ENCODE measurements around the gene ZNF234.
"Not testable (repeated sequence)": the region's sequence is repeated elsewhere in the genome, so short reads cannot be mapped to it uniquely, and the experiment has no call there.

Gene ZNF234

DNA sequence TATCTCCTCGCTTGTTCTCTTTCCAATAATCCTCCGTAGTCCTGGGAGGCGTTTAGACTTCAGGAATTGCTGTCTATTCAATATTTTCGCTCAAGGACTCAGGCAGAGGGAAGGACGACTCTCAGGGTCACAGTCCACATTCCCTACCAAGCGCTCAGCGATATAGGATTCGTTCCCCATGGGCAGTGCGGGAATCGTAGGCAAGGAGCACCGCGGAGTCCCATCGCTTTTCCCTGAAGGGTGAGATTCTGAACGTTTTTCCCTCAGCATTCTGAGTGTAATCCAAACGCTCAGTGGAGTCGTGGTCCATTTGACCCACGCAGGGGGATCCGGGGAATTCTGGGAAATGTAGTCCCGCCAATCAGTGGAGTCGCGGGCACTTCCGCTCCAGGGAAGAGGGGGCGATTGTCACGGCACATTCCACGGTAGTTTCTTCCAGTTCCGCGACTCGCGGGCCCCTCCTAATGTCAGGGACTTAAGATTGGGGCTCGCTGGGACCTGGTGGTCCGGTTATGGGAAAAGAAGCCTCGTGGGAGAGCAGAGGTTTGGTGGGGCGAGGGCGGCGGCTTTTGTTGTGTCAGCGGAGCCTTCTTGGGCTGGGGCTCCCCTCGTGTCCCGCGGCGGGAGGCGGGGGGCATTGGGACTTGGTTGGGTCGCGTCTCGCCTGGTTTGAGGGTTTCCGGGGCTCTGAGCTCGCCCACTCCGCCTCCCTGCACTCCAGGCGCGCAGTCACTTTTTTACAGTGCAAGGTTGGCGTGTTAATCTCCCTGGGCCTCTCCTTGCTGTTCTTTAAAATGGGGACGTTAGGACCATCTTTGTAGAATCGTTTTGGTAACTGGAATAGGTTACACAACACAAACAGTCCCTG, at the start of gene ZNF234:
Gene ZNF234, plus strand, starts transcription at position 364 of the 868 bp plus-strand sequence. CDS start 3,079 bp downstream, outside the sequence.
- DNase-seq: peak in 57 of 58 donors; percentile 22 to 92 (median 81)

DNA sequence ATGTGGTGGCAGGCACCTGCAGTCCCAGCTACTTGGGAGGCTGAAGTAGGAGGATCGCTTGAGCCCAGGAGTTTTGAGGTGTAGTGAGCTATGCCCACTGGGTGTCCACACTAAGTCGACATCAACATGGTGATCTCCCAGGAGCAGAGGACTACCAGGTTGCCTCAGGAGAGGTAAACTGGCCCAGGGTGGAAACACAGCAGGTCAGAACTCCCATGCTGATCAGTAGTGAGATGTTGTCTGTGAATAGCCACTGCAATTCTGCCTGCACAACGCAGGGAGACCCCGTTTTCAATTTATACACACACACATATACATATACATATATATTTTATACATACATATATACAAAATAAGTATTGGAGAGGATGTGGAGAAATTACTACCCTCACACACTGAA, 49.2 kb upstream of the ZNF234 start:
- no peak for DNase-seq

DNA sequence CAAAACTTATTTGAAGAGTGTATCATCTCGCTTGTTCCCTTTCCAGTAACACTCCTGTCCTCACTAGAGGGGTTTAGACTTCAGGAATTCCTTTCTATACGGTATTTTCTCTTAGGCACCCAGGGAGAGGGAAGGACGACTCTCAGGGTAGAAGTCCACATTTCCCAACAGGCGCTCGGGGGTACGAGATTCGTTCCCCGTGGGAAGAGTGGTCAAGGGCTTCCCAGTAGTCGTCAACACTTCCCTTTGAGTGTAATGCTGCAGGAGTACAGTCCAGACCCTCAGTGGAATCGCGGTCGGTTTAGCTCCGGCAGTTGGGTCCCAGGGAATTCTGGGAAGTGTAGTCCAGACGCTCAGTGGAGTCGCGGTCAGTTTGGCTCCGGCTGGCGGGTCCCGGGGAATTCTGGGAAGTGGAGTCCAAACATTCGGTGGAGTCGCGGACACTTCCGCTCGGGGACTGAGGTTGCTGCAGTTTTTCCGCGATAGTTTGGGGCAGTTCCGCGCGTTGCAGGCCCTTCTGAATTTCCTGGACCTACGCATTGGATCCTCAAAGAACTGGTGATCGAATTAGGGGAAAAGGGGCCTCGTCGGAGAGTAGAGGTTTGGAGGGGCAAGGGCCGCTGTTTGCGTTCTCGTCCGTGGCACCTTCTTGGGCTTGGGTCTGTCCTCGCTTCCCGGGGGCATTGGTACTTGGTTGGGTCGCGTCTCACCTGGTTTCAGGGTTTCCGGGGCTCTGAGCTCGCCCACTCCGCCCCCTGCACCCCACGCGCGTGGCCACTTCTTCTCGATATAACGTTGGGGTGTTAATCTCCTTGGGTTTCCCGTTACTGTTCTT, 47.2 kb upstream of the ZNF234 start, which contains the start of gene ZNF224:
Gene ZNF224, plus strand, starts transcription at position 431 of the 835 bp plus-strand sequence. CDS start 3,513 bp downstream, outside the sequence.
- DNase-seq: peak in 57 of 58 donors; percentile 48 to 96 (median 89)

DNA sequence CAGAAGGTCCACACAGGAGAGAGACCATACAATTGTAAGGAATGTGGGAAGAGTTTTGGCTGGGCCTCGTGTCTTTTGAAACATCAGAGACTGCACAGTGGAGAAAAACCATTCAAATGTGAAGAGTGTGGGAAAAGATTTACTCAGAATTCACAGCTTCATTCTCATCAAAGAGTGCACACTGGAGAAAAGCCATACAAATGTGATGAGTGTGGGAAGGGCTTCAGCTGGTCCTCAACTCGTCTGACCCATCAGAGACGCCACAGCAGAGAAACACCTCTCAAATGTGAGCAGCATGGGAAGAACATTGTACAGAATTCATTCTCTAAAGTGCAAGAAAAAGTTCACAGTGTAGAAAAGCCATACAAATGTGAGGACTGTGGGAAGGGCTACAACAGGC, 33.6 kb upstream of the ZNF234 start:
- no peak for DNase-seq

DNA sequence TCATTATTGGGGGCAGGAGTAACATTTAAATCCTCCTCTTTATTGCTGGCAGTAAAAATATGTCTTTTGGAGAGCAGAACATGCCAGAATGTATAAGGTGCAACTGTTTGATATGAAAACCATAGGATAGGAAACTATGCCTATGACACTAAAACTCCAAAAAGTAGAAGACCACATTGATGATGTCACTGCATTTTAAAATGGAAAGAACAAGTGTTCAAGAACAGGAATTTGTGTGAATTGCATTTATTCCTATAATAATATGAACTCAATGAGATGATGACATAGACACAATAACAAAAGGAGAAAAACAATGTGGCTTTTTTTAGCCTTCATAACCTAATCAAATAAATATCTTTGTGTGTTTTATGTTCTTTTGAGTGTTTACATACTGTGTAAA, 31.9 kb upstream of the ZNF234 start:
- no peak for DNase-seq

DNA sequence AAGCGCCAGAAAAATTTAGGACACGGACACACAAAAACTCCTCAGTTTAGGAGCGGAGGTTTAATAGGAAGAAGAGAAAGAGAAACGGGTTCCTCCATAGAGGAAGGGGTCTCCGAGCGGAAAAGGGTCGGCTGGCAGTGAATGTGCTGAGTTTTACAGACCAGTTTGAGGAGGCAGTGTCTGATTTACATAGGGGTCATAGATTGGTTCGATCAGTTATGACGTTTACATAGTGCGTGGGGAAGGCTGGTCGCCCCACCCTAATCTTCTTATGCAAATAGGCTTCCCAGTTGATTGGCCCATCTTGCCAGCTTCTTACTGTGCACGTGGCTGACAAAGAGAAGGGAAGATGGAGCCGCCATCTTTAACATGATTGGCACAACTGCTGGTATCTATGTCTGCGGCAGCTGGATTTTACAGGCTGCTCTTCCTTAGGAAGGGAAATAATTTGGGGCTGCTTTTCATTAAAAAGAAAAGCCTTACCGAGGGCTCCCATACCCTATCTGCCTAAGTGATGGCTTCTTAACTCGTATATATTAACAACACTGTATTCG, 29.4 kb upstream of the ZNF234 start:
- peak in 8 of 58 donors; percentile 3 to 24 (median 7) for DNase-seq

DNA sequence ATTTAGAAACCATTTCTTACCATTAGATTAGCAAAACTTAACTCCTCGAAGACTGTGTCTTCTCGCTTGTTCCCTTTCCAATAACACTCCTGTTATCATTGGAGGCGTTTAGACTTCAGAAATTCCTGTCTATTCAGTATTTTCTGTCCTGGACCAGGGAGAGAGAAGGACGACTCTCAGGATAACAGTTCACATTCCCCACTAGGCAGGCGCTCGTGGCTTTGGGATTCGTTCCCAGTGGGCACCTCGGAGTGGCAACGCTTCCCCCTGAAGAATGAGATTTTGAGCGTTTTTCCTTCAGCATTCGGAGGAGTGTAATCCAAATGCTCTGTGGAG, 28.6 kb upstream of the ZNF234 start:
- DNase-seq: no peak

DNA sequence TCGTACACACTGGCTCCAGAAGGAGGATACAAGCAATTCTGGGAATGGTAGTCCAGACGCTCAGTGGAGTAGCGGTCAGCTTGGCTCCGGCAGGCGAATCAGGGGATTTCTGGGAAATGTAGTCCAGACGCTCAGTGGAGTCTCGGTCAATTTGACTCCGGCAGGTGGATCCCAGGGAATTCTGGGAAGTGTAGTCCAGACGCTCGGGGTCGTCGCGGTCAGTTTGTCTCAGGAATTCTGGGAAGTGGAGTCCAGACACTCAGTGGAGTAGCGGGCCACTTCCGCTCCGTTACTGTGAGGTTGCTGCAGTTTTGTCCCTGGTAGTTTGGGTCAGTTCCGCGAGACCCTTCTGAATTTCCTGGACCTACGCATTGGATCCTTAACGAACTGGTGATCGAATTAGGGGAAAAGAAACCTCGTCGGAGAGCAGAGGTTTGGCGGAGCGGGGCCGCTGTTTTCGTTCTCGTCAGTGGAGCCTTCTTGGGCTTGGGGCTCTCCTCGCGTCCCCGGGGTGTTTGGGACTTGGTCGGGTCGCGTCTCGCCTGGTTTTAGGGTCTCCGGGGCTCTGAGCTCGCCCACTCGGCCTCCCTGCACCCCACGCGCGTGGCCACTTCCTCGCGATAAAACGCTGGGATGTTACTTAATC, 28.1 kb upstream of the ZNF234 start, which contains the start of gene ZNF225:
Gene ZNF225, plus strand, starts transcription at position 262 of the 646 bp plus-strand sequence. CDS start 2,429 bp downstream, outside the sequence.
- peak in 57 of 58 donors; percentile 68 to 100 (median 97) for DNase-seq

DNA sequence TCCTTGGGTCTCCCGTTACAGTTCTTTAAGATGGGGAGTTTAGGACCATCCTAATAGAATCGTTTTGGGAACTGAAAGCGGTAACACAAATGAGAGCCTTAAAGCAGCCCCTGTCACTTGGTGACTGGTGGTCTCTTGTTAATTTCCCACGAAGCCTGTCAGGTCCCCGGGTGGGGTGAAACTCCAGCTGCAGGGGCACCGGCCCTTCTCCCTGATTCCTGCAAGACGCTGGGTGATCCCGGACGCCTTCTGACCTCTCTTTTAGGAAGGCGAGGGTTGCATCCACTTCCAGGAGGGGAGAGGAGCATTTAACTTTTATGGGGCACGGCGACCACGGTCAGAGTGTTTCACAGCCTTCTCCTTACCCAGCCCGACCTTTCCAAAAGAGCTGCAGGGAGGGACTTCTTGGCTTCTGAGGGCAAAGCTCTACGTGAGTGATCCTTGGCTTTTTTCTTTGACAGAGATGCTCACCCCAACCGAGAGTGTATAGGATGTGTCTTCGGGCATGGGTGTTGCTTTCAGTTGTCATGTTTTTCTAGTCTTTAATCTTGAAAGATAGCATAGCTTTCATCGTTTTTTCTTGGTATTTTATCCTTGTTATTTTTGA, 27.5 kb upstream of the ZNF234 start:
- peak in 6 of 58 donors; percentile 4 to 42 (median 13) for DNase-seq

DNA sequence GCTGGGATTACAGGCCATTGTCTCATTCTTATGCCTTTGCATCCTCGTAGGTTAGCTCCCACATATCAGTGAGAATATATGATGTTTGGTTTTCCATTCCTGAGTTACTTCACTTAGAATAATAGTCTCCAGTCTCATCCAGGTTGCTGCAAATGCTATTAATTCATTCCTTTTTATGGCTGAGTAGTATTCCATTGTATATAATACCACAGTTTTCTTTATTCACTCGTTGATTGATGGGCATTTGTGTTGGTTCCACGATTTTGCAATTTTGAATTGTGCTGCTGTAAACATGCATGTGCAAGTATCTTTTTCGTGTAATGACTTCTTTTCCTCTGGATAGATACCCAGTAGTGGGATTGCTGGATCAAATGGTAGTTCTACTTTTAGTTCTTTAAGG, 20.2 kb upstream of the ZNF234 start:
- not testable (repeated sequence) for DNase-seq

DNA sequence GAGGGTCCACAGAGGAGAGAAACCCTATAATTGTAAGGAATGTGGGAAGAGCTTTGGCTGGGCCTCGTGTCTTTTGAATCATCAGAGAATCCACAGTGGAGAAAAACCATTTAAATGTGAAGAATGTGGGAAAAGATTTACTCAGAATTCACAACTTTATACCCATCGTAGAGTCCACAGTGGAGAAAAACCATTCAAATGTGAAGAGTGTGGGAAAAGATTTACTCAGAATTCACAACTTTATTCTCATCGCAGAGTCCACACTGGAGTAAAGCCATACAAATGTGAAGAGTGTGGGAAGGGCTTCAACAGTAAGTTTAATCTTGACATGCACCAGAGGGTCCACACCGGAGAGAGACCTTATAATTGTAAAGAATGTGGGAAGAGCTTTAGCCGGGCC, 9.4 kb upstream of the ZNF234 start:
- DNase-seq: no peak

DNA sequence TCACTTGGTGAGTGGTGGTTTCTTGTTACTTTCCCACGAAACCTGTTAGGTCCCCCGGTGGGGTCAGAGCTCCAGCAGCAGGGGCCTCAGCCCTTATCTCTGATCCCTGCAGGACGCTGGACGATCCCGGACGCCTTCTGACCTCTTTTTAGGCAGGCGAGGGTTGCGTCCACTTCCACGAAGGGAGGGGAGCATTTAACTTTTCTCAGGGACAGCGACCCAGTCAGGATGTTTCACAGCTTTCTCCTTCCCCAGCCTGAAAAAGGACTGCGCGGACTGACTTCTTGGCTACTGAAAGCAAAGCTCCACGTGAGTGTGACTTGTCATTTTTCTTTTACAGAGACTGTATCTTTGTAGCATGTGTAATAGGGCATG, 692 bp downstream of the ZNF234 start:
- DNase-seq: peak in 8 of 58 donors; percentile 0 to 26 (median 10)

DNA sequence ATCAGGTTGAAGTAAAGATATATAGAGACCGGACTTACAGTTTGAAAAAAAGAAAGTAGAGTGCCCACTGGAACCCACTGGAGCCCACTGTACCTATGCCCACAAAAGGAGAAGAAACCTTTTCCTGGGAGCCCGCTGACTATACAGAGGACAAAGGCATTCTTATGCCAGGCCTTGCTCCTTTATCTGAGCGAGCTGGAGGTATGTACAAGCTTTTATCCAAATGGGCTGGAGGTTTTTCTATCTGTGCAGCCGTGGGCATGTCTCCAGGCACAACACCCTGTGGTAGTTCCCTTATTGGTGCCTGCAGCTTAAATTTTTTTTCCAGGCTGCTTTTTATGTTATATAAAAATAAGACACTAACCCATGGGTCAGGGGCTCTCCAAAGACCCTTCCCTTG, 8.4 kb downstream of the ZNF234 start:
- DNase-seq: no peak

DNA sequence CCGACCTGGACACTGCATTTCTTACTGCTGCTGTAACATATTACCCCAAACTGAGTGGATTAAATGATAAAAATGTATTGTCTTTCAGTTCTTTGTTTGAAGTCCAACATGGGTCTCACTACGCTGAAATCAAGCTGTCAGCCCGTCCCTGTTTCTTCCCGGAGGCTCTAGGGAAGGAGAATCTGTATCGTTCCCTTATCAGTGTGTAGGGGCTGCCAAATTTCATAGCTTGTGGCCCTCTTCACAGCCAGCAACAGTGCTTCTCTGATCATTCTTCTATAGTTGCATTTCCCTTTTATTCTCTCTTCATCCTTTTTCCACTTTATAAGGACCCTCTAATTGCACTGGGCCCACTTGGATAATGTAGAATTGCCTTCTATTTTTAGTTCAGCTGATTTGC, 10.1 kb downstream of the ZNF234 start:
- no peak for DNase-seq

DNA sequence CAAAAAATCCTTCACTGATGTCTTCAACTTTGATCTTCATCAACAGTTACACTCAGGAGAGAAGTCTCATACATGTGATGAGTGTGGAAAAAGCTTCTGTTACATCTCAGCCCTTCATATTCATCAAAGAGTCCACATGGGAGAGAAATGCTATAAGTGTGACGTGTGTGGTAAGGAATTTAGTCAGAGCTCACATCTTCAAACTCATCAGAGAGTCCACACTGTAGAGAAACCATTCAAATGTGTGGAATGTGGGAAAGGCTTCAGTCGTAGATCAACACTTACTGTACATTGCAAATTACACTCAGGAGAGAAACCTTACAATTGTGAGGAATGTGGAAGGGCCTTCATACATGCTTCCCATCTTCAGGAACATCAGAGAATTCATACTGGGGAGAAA, 15.1 kb downstream of the ZNF234 start:
- DNase-seq: no peak

DNA sequence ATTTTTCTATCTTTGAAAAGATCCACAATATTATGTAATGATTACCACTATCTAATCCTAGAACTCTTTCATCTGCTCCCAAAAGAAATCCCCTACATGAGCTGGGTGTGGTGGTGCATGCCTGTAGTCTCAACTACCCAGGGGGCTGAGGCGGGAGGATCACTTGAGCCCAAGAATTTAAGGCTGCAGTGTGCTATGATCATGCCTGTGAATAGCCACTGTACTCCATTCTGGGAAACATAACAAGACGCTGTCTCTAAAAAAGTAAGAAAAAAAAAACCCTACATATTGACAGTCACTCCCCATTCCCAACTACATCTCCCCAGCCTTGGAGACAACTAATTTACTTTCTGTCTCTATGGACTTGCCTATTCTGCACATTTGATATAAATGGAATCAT, 22.4 kb downstream of the ZNF234 start:
- DNase-seq: no peak

DNA sequence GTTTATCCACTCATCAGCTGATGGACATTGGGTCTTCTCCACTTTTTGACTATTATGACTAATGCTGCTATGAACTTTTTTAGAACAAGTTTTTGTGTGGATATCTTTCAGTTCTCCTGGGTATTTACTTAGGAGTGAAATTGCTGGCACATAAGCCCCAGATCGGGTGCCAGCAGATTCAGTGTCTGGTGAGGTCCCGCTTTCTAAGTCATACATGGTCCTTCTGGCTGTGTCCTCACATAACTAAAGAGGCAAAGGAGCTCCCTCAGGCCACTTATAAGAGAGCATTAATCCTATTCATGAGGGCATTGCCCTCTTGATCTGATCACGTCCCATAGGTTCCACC, 22.9 kb downstream of the ZNF234 start:
- DNase-seq: peak in 1 of 58 donors; percentile 28

DNA sequence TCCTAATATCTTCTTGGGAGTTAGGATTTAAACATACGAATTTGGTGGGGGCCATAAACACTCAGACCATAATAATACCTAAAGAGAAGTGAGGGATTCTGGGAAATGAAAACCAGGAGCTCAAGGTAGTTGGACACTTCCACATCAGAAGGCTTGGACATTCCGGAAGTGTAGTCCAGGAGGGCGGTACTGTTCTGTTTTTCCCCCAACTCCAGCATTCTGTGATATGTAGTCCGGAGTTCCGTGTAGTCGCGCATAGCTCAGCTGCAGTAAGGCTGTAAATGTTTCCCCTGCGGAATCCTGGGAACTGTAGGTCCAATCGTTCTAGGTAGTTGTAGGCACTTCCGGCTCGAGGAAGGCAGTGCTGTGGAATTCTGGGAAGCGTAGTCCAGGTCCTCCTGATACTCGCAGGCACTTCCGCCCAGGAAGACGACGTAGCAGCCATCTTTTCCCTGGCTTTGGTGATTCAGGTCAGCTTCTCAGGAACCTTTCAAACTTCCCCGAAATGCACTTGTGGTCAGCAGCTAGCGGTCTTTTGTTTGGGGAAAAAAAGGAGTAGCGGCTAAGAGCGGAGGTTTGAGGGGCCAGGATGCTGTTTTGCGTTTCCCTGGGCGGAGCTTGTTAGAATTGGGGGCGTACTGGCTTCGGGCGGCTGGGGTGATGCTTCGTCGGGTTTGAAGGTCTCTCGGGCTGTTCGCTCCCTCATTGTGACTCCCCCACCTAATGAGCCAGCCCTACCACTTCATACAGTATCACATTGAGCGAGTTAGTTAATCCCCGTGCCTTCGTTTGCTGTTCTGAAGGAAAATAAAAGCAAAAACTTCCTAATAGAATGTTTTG, 23.5 kb downstream of the ZNF234 start, which contains the start of gene ZNF226:
Gene ZNF226, plus strand, starts transcription at position 428 of the 840 bp plus-strand sequence. CDS start 4,981 bp downstream, outside the sequence.
- DNase-seq: peak in 57 of 58 donors; percentile 37 to 98 (median 92)

DNA sequence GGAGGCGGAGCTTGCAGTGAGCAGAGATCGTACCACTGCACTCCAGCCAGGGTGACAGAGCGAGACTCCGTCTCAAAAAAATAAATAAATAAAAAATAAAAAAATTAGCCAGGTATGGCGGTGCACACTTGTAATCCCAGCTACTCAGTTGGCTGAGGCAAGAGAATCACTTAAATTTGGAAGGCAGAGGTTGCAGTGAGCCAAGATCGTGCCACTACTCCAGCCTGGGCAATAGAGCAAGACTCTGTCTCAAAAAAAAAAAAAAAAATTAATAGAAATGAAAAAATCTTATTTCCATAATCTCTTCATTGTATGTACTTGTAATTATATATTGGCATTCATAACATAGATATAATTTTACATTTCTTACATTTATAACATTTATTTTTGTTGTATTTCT, 29.3 kb downstream of the ZNF234 start:
- DNase-seq: not testable (repeated sequence)

DNA sequence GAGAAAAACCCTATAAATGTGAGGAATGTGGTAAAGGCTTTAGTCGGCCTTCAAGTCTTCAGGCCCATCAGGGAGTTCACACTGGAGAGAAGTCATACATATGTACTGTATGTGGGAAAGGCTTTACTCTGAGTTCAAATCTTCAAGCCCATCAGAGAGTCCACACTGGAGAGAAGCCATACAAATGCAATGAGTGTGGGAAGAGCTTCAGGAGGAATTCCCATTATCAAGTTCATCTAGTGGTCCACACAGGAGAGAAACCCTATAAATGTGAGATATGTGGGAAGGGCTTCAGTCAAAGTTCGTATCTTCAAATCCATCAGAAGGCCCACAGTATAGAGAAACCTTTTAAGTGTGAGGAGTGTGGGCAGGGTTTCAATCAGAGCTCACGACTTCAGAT, 35.2 kb downstream of the ZNF234 start:
- no peak for DNase-seq

Measured in anterior cingulate cortex (tissue), 58 donors.